ENCODE measurements around the gene KRT78.
"Not testable (repeated sequence)": the region's sequence is repeated elsewhere in the genome, so short reads cannot be mapped to it uniquely, and the experiment has no call there.

Gene KRT78

GRCh38 chr12:52795694-52796428, 52.9 kb downstream of the KRT78 start, which contains the start of gene KRT3:
TSS of gene KRT3 (minus strand) at chr12:52796117. CDS start at chr12:52796042, 75 bp downstream.
- no peak for DNase-seq

- DNase-seq: not testable (repeated sequence)
These were observed 53.5 kb downstream of the KRT78 start for GRCh38 chr12:52795332-52795674.

- no peak for DNase-seq
These were observed 54.1 kb downstream of the KRT78 start for GRCh38 chr12:52794479-52795331.

- DNase-seq: no peak
These were observed 56.4 kb downstream of the KRT78 start for GRCh38 chr12:52792185-52793029.

- no peak for DNase-seq
These were observed 57.3 kb downstream of the KRT78 start for GRCh38 chr12:52791271-52792184.

GRCh38 chr12:52790427-52791270, 58.1 kb downstream of the KRT78 start:
- no peak for DNase-seq

- no peak for DNase-seq
These were observed 59.0 kb downstream of the KRT78 start for GRCh38 chr12:52789637-52790426.

- DNase-seq: no peak
These were observed 59.7 kb downstream of the KRT78 start for GRCh38 chr12:52788876-52789636.

- DNase-seq: no peak
These were observed 60.5 kb downstream of the KRT78 start for GRCh38 chr12:52788192-52788875.
